ENCODE measurements around the gene NFATC2IP.
"Not testable (repeated sequence)": the region's sequence is repeated elsewhere in the genome, so short reads cannot be mapped to it uniquely, and the experiment has no call there.

Gene NFATC2IP

DNA sequence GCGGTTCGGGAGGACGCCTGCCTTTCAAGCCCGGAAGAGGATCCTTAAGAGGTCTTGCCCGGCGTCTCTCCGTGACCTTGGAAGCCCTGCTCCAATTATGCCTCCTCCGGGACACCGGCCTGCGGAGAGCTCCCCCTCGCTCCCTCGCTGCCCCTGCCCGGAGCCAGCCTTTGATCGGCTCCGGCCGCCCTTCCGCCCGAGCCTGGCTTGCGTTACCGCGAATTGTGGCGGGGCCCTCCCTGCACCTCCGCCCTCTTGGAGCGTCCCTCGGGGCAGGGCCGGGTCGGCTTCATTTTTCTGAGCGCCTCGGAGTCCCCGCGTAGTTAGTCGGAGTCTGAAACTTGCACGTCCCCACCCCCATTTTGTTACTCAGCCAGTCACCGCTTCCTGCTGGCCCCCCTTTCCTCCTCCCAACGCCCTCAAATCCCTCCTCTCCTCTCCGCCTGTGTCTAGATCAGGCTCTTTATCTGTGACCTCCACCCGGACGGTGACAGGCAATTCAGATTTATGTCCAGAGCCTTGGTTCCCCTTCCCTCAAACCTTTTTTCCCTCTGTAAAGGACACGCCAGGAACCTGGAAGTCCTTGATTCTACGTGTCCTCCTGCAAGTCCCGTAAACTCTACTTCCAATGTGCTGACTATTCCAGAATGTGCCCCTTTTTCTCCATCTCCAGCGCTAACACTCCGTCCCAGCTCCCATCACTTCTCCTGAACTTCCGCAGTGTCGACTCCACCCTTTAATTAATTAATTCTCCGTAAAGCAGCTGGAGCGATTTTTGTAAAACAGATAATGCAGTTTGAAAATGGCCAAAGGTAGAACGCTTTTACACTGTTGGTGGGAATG, 25.1 kb upstream of the NFATC2IP start:
- in situ Hi-C loops (cut with HindIII; ENCODE audit: low sequenced_read_pairs), result no loop called here

DNA sequence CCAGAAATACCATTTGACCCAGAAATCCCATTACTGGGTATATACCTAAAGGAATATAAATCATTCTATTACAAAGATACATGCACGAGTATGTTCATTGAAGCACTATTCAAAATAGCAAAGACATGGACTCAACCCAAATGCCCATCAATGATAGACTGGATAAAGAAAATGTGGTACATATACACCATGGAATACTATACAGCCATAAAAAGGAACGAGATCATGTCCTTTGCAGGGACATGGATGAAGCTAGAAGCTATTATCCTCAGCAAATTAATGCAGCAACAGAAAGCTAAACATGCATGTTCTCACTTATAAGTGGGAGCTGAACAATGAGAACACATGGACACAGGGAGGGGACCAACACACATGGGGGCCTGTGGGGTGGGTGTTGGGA, 24.5 kb upstream of the NFATC2IP start:
- in situ Hi-C loops (cut with HindIII; ENCODE audit: low sequenced_read_pairs), result not testable (repeated sequence)

DNA sequence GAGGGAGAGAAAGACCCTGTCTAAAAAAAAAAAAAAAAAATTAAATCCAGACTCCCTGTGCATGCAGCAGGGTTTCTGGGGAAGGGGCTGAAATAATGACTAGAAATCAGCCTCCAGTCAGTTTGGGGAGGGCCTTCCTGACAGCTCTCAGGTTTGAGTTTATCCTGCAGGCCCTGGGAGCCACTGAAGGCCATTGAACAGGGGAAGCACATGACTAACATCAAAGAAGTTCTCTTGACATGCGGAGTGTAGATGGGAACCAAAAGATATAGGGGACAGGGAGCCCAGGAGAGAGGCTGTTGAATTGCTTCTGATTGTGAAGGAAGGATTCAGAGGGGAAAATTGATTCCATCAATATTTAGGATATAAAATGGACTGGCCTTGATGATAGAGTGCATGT, 22.9 kb upstream of the NFATC2IP start:
- in situ Hi-C loops (cut with HindIII; ENCODE audit: low sequenced_read_pairs), result no loop called here

DNA sequence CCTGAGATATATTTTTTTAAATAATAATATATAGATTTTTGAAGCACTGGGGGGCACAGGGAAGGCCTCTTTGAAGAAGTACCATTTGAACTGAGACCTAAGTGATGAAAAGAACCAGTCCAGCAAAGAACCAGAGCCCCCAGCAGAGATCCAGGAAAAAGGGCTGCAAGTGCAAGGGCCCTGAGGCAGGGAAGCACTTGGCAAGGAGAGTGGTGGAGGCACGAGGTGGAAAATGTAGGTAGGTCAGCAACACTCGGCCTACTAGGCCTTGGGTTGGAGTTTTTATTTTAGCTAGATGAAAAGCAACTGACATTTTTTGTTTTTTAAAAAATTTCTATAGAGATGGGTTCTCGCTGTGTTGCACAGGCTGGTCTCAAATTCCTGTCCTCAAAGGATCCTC, 20.5 kb upstream of the NFATC2IP start:
- in situ Hi-C loops (cut with HindIII; ENCODE audit: low sequenced_read_pairs), result no loop called here

DNA sequence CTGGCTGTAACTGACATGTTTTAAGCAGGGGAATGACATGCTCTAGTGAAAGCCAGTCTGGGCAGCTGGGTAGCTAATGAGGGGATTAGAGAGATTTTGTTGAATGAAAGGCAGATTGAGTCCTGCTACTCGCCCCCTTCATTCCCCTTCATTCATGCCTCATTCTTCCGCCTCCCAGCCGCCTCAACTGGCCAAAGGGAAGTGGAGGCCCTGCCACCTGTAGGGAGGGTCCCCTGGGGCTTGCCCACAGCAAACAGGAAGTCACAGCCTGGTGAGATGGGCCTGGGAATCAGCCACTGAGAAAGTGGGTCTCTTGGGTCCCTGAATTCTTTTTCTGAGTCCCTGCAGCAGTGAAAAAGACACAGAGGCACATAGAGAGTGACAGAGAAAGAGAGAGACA, 20.1 kb upstream of the NFATC2IP start:
- in situ Hi-C loops (cut with HindIII; ENCODE audit: low sequenced_read_pairs), result no loop called here

DNA sequence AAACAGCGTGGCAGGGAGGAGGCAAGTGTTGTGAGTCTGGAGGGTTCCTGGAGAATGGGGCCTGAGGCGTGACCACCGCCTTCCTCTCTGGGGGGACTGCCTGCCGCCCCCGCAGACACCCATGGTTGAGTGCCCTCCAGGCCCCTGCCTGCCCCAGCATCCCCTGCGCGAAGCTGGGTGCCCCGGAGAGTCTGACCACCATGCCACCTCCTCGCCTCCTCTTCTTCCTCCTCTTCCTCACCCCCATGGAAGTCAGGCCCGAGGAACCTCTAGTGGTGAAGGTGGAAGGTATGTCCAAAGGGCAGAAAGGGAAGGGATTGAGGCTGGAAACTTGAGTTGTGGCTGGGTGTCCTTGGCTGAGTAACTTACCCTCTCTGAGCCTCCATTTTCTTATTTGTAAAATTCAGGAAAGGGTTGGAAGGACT, 18.9 kb upstream of the NFATC2IP start, which contains the start of gene CD19:
TSS of gene CD19 (plus strand) at position 171 of the 425 bp plus-strand sequence. CDS start at position 201, 30 bp downstream.
- in situ Hi-C loops (cut with HindIII; ENCODE audit: low sequenced_read_pairs), result no loop called here

DNA sequence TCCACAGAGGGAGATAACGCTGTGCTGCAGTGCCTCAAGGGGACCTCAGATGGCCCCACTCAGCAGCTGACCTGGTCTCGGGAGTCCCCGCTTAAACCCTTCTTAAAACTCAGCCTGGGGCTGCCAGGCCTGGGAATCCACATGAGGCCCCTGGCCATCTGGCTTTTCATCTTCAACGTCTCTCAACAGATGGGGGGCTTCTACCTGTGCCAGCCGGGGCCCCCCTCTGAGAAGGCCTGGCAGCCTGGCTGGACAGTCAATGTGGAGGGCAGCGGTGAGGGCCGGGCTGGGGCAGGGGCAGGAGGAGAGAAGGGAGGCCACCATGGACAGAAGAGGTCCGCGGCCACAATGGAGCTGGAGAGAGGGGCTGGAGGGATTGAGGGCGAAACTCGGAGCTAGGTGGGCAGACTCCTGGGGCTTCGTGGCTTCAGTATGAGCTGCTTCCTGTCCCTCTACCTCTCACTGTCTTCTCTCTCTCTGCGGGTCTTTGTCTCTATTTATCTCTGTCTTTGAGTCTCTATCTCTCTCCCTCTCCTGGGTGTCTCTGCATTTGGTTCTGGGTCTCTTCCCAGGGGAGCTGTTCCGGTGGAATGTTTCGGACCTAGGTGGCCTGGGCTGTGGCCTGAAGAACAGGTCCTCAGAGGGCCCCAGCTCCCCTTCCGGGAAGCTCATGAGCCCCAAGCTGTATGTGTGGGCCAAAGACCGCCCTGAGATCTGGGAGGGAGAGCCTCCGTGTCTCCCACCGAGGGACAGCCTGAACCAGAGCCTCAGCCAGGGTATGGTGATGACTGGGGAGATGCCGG, 18.2 kb upstream of the NFATC2IP start:
- in situ Hi-C loops (cut with HindIII; ENCODE audit: low sequenced_read_pairs), result no loop called here

DNA sequence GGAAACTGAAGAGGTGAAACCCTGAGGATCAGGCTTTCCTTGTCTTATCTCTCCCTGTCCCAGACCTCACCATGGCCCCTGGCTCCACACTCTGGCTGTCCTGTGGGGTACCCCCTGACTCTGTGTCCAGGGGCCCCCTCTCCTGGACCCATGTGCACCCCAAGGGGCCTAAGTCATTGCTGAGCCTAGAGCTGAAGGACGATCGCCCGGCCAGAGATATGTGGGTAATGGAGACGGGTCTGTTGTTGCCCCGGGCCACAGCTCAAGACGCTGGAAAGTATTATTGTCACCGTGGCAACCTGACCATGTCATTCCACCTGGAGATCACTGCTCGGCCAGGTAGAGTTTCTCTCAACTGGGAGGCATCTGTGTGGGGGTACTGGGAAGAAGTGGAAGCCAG, 17.6 kb upstream of the NFATC2IP start:
- in situ Hi-C loops (cut with HindIII; ENCODE audit: low sequenced_read_pairs), result no loop called here

DNA sequence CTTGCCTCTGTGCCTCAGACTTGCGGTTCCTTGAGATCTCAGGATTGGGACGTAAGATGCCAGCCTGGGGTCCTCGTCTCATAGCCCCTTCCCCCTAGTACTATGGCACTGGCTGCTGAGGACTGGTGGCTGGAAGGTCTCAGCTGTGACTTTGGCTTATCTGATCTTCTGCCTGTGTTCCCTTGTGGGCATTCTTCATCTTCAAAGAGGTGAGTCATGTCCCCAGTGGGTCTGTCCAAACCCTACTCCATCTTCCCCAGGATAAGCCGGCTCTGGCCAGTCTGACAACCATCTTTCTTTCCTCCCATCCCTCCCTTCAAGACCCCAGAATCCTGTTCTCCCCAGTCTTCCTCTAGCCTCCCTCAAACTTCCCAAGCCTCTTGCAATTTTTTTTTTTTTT, 15.4 kb upstream of the NFATC2IP start:
- in situ Hi-C loops (cut with HindIII; ENCODE audit: low sequenced_read_pairs), result no loop called here

DNA sequence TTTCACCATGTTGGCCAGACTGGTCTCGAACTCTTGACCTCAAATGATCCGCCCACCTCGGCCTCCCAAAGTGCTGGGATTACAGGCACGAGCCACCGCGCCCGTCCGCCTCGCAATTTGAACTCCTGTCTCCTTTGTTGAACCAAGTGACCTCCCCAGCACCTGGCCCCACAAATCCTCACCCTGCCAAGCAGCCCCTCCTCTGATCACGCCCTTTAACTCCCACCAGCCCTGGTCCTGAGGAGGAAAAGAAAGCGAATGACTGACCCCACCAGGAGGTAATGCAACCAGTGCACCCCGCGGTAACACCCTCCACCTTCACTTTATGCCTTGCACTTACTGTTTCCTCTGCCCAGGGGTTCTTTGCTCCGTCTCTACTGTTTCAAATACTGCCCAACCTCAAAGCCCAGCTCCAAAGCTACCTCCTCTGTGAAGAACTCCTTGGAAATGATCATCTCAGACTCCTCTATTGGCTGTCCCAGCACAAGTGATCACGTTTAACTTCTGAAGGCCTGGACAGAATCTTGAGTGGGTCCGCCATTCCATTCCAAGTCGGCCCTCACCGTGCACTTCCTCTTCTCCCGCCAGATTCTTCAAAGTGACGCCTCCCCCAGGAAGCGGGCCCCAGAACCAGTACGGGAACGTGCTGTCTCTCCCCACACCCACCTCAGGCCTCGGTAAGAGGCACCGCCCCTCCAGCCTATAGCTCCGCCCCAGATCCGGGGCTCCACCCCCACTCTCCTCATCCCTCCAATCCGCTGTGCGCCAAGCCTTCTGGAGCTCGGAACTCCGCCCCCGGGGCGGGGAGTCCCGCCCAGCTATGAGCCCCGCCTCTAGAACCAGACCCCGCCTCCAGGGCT, 14.6 kb upstream of the NFATC2IP start:
- in situ Hi-C loops (cut with HindIII; ENCODE audit: low sequenced_read_pairs), result no loop called here

DNA sequence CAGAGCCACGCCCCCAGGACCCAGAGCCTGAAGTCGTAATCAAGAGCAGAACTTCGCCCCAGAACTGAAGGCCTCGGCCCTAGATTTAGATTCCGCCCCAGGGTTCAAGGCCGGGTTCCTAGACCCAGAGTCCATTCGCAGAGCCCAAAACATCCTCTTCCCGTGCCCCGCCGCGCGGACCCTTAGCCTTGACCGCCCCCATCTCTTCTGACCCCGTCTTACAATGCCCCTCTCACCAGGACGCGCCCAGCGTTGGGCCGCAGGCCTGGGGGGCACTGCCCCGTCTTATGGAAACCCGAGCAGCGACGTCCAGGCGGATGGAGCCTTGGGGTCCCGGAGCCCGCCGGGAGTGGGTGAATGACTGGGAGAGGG, 14.0 kb upstream of the NFATC2IP start:
- in situ Hi-C loops (cut with HindIII; ENCODE audit: low sequenced_read_pairs), result no loop called here

DNA sequence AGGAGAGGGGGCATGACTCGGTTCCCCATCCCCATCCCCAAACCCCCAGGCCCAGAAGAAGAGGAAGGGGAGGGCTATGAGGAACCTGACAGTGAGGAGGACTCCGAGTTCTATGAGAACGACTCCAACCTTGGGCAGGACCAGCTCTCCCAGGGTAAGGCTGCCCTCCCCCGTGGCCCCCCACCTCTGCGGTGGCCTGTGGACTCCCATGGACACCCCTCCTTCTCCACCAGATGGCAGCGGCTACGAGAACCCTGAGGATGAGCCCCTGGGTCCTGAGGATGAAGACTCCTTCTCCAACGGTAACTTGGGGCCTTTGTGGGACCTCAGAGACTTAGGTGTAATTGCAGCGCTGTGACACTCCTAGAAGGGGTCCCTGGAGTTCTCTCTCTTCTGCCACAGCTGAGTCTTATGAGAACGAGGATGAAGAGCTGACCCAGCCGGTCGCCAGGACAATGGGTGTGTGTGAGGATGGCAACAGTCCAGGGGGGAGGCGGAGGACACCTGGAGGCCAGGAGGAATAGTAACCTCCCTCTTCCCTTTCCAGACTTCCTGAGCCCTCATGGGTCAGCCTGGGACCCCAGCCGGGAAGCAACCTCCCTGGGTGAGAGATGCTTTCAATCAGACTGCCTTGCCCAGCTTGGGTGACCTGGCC, 13.4 kb upstream of the NFATC2IP start:
- in situ Hi-C loops (cut with HindIII; ENCODE audit: low sequenced_read_pairs), result no loop called here

DNA sequence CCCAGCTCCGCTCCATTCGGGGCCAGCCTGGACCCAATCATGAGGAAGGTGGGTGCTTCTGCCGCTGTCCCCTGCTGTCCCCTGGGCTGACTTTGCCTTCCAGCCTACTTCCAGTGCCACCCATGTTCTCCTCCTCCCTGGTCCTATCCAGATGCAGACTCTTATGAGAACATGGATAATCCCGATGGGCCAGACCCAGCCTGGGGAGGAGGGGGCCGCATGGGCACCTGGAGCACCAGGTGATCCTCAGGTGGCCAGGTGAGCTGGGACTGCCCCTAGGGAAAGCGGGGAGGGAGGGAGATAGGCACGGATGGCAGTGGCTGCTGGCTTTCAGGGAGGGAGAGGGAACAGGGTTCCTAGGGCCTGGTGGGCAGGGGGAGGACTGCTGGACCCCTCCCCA, 12.0 kb upstream of the NFATC2IP start:
- in situ Hi-C loops (cut with HindIII; ENCODE audit: low sequenced_read_pairs), result no loop called here

DNA sequence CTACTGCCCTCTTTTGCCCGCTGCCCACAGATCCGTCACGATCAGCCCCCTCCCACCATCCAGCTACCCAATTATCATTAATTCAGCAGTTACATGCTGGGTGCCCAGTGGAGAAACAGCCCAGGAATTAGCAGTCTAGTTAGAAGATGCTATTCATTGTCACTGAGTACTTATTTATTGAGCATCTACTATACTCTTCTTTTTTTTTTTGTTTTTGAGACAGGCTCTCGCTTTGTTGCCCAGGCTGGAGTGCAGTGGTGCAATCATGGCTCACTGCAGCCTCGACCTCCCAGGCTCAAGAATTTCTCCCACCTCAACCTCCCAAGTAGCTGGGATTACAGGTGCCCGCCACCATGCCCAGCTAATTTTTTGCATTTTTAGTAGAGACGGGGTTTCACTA, 10.9 kb upstream of the NFATC2IP start:
- in situ Hi-C loops (cut with HindIII; ENCODE audit: low sequenced_read_pairs), result not testable (repeated sequence)

DNA sequence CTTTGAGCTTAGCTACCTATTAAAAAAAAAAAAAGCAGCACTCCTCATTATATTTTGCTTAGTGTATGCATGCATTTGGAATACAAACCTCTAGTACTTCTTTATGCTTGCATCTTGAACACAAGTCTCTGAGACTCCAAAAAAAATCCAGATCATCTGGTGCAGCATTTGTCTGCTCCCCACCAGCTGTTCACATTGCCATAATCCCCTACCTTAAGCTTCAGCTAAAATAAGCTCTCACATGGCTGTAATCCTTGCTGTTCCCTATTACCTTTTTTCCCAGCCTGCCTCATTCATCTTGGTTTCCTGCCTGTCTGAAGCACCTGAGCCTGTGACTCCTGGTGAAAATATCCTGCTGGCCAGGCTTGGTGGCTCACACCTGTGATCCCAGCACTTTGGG, 7.5 kb upstream of the NFATC2IP start:
- in situ Hi-C loops (cut with HindIII; ENCODE audit: low sequenced_read_pairs), result no loop called here

DNA sequence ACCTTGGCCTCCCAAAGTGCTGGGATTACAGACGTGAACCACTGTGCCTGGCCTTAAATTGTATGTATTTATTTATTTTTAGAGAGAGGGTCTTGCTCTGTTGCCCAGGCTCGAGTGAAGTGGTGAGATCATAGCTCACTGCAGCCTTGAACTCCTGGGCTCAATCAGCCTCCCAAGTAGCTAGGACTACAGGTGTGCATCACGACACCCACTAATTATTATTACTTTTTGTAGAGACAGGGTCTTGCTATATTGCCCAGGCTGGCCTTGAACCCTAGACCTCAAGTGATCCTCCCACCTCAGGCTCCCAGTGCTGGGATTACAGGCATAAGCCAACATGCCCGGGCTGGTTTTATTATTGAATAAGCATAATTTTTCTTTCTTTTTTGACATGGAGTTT, 4.1 kb upstream of the NFATC2IP start:
- in situ Hi-C loops (cut with HindIII; ENCODE audit: low sequenced_read_pairs), result no loop called here

DNA sequence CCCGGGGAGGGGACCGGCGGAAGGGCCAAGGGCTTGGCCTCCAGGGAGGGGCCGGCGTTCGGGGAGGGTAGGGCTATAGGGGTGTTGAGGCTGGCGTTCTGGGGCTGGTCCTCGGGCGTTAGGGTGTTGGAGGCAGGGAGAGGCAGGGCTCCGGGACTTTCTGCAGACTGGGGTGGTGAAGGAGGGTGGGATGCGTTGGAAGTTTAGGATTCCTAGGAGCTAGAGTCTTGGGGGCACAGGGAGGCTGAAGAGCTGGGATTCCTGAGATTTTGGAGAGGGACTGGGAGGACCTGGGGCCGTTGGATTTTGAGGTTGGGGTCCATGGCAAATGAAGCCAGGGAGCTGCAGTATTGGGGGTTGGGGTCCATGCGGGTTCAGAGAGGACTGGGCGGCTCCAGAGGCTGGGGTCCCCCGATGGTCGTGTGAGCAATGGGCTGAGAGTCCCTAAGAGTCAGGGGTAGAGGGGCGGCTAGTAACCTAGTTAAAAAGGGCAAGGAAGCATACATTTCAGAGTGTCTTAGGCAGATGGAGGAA, 740 bp downstream of the NFATC2IP start:
- in situ Hi-C loops (cut with HindIII; ENCODE audit: low sequenced_read_pairs), result no loop called here

DNA sequence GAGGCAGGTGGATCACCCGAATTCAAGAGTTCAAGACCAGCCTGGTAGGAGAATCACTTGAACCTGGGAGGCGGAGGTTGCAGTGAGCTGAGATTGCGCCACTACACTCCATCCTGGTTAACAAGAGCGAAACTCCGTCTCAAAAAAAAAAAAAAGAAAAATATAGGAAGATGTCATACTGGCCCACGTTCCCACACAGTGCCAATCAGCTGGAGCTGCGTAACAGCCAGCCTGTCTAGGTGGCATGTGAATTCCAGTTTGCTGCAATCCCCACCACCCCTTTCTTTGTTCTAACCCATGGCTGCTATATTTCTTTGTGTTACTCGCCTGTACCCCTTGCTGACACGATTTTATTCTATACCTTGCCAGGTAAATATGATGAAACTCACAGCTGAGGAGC, 7.5 kb downstream of the NFATC2IP start:
- in situ Hi-C loops (cut with HindIII; ENCODE audit: low sequenced_read_pairs), result no loop called here

DNA sequence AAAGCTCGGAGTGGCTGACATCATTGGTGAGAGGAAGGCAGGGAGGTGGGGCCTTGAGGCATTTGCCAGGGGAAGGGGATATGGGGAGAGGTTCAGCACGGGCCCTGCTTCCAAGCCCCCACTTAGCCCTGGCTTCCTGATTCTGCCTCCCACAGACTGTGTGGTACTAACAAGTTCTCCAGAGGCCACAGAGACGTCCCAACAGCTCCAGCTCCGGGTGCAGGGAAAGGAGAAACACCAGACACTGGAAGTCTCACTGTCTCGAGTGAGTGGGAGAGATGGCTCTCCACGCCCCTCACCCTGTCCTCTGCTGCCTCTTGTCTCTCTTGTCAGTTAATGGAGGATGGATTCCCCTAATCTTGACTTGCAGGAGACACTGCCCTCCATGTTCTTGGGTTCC, 8.1 kb downstream of the NFATC2IP start:
- in situ Hi-C loops (cut with HindIII; ENCODE audit: low sequenced_read_pairs), result no loop called here

DNA sequence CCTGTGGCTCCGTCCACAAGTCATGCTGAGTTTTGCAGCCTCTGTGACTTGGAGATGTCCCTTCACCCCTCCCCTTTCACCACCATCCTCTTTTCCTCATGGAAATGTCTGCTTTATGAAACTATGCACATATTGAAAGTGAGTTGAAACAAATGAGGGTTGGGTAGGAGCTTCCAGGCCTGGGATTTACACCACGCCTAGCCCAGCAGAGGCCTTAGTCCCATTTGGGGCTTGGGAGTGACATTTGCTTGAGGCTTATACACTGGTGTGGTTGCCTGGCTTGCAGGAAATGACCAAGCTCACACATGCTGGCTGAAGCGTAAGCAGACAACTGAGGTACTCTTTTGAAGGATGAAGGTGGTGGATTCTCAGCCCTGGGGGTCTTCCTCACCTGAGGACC, 13.3 kb downstream of the NFATC2IP start:
- in situ Hi-C loops (cut with HindIII; ENCODE audit: low sequenced_read_pairs), result loop anchor here (10.0 kb wide), 1 partner anchor 89 kb away; the partner anchor contains the start of gene ATP2A1

Measured in DLD1 (cell line).